ENCODE data around the gene UBE3C.

The UBE3C gene

DNA sequence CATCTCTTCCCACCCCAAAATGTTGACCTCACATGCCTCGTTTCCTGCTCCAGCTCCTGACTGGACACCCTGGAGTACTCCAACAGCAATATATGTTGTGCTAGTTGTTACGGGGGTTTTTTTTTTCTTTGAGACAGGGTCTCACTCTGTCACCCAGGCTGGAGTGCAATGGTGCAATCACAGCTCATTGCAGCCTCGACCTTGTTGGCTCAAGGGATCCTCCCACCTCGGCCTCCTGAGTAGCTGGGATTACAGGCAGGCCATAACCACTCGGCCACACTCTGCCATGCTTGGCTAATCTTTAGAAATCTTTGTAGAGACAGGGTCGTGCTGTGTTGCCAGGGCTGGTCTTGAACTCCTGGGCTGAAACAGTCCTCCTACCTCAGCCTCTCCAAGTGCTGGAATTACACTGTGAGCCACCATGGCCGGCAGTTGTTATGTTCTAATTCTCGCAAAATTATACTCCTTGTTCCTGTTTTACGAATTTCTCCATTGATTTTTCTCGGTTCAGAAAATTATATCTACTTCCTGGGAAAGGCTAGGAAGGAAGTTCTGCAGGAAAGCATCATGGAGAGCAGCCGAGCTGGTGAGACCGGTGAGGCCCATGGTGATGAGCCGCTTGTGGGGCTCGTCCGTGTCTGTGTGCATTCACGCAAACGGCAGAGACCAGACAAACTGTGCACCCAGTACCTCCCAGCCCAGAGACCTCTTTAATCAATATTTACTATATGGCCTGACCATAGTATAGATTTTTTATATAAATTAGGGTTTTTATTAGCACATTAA lies 145.7 kb downstream of the UBE3C start:
- no peak overlapping the region for H3K4me3 Mint-ChIP-seq
- no peaks in the 10 kb centered on the region for H3K36me3 Mint-ChIP-seq
- no peaks in the 10 kb centered on the region for H3K27me3 Mint-ChIP-seq
- no peaks in the 10 kb centered on the region for H3K4me1 Mint-ChIP-seq (ENCODE audit: low read depth)
- H3K27ac Mint-ChIP-seq, result no peak overlapping the region
- H3K9me3 Mint-ChIP-seq (ENCODE audit: low read depth), result no peaks in the 10 kb centered on the region

- H3K27ac Mint-ChIP-seq, result no peak overlapping the region
- H3K4me1 Mint-ChIP-seq (ENCODE audit: low read depth), result no peaks in the 10 kb centered on the region
- H3K27me3 Mint-ChIP-seq, result no peaks in the 10 kb centered on the region
- H3K4me3 Mint-ChIP-seq, result no peak overlapping the region
- no peaks in the 10 kb centered on the region for H3K9me3 Mint-ChIP-seq (ENCODE audit: low read depth)
- H3K36me3 Mint-ChIP-seq, result no peaks in the 10 kb centered on the region
These were observed 152.8 kb downstream of the UBE3C start for GRCh38 chr7:157291404-157292080.

- Mint-ChIP-seq H3K4me1 (ENCODE audit: low read depth) (no peaks in the 10 kb centered on the region), H3K9me3 (ENCODE audit: low read depth) (no peaks in the 10 kb centered on the region), H3K36me3 (no peaks in the 10 kb centered on the region), H3K27me3 (no peaks in the 10 kb centered on the region), H3K4me3 (no peak overlapping the region), H3K27ac (no peak overlapping the region)
These were observed 153.5 kb downstream of the UBE3C start for GRCh38 chr7:157292258-157292657.

DNA sequence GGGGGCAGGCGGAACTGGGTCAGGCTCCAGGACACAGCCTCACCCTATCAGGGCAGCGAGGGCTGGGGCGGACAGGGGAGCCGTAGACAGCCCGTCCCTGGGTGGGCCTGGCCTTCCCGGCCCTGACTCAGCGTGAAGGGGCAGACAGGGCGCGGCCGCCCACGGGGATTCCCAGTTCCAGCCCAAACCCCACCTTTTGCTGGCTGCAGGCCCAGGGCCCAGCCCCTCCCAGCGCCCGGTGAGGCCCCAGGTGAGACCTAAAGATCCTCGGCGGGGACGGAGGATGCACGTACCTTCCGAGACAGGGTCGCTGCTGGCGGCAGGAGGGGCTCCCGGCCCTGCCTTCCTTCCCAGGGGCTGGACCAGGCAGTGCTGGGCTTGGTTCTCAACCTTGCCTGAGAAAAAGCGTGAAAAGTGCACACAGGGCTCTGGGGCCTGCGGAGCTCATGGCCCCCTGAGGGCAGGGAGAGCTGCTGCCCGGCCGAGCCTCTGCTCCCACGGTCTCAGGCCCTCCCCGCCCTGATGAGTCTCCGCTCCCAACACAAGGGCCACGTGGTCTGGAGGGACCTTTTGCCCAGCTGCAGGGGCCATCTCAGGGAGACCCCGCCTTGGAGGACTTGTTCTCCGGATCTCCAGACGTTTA lies 154.2 kb downstream of the UBE3C start:
- no peaks in the 10 kb centered on the region for H3K36me3 Mint-ChIP-seq
- no peak overlapping the region for H3K27ac Mint-ChIP-seq
- H3K27me3 Mint-ChIP-seq, result no peaks in the 10 kb centered on the region
- H3K4me1 Mint-ChIP-seq (ENCODE audit: low read depth), result no peaks in the 10 kb centered on the region
- no peak overlapping the region for H3K4me3 Mint-ChIP-seq
- no peaks in the 10 kb centered on the region for H3K9me3 Mint-ChIP-seq (ENCODE audit: low read depth)

- Mint-ChIP-seq H3K36me3 (no peaks in the 10 kb centered on the region), H3K9me3 (ENCODE audit: low read depth) (no peaks in the 10 kb centered on the region), H3K4me1 (ENCODE audit: low read depth) (no peaks in the 10 kb centered on the region), H3K27me3 (no peaks in the 10 kb centered on the region), H3K4me3 (no peak overlapping the region), H3K27ac (no peak overlapping the region)
These were observed 154.7 kb downstream of the UBE3C start for GRCh38 chr7:157293413-157293788.

GRCh38 chr7:157294773-157295172 lies 156.0 kb downstream of the UBE3C start:
- peaks cover 7% of the 10 kb centered on the region for H3K4me1 Mint-ChIP-seq (ENCODE audit: low read depth)
- no peaks in the 10 kb centered on the region for H3K9me3 Mint-ChIP-seq (ENCODE audit: low read depth)
- H3K36me3 Mint-ChIP-seq, result no peaks in the 10 kb centered on the region
- no peak overlapping the region for H3K4me3 Mint-ChIP-seq
- no peaks in the 10 kb centered on the region for H3K27me3 Mint-ChIP-seq
- H3K27ac Mint-ChIP-seq, result no peak overlapping the region

GRCh38 chr7:157295338-157295737 lies 156.6 kb downstream of the UBE3C start:
- Mint-ChIP-seq H3K9me3 (ENCODE audit: low read depth) (no peaks in the 10 kb centered on the region), H3K4me1 (ENCODE audit: low read depth) (peaks cover 7% of the 10 kb centered on the region), H3K4me3 (no peak overlapping the region), H3K27me3 (no peaks in the 10 kb centered on the region), H3K36me3 (no peaks in the 10 kb centered on the region), H3K27ac (no peak overlapping the region)

DNA sequence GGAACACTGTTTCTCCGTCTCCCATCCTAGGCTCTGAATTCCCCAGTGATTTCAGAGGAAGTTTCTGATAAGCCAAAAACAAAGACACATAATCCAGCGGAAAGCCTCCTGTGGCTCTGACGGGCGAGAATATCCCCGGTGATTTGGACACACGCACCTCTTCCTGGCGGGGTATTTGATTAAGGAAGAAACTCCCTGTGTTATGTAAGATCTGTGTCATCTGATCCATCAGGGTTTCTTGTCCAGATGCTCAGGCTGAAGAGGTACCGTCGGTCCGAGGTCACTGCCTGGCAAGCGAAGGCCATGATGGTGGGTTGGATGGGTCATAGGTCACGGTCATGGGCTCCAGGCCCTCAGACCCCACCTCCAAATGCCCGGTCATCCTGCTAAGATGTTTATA lies 158.5 kb downstream of the UBE3C start:
- H3K4me1 Mint-ChIP-seq (ENCODE audit: low read depth), result peaks cover 19% of the 10 kb centered on the region
- H3K27me3 Mint-ChIP-seq, result no peaks in the 10 kb centered on the region
- H3K4me3 Mint-ChIP-seq, result no peak overlapping the region
- H3K9me3 Mint-ChIP-seq (ENCODE audit: low read depth), result no peaks in the 10 kb centered on the region
- no peaks in the 10 kb centered on the region for H3K36me3 Mint-ChIP-seq
- no peak overlapping the region for H3K27ac Mint-ChIP-seq

DNA sequence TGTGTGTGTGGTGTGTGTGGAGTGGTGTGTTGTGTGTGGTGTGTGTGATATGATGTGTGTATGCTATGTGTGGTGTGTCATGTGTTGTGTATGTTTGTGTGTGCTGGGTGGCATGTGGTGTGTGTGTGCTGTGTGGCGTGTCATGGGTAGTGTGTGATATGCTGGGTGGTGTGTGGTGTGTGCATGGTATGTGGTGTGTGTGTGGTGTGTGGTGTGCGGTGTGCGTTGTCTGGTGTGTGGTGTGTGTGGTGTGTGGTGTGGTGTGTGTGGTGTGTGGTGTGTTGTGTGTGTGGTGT lies 160.5 kb downstream of the UBE3C start:
- Mint-ChIP-seq H3K27me3 (no peaks in the 10 kb centered on the region), H3K4me1 (ENCODE audit: low read depth) (peaks cover 31% of the 10 kb centered on the region), H3K9me3 (ENCODE audit: low read depth) (no peaks in the 10 kb centered on the region), H3K27ac (peak overlapping the region; percentile 47), H3K36me3 (no peaks in the 10 kb centered on the region), H3K4me3 (no peak overlapping the region)

DNA sequence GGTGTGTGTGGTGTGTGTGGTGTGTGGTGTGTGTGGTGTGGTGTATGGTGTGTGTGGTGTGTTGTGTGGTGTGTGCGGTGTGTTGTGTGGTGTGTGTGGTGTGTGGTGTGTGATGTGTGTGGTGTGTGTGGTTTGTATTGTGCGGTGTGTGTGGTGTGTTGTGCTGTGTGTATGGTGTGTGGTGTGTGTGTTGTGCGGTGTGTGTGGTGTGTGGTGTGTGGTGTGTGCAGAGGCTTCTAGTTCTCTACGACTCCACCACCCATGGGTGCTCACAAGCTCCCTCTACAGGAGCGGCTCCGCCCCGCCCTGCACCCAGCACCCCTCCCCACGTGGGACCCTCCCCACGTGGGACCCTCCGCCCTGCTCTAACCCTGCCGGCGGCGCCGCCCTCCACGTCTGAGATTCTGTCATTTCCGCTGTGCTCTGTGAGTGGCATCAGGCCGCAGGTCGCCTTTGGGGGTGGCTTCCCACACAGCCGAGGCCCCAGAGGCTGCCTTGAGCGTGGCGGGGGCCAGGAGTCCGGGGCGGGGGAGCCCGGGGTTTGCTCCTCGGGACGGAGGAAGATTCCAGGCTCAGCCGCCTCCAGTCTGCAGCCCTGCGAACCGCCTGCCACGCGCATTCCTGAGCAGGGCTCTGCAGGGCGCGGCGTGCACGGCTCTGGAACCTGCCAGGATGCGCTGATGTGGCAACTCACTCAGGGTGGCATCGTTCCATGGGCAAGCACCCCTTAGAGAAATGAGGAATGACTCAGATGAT lies 161.1 kb downstream of the UBE3C start:
- H3K4me3 Mint-ChIP-seq, result no peak overlapping the region
- peaks cover 31% of the 10 kb centered on the region for H3K4me1 Mint-ChIP-seq (ENCODE audit: low read depth)
- no peaks in the 10 kb centered on the region for H3K27me3 Mint-ChIP-seq
- H3K27ac Mint-ChIP-seq, result peak overlapping the region; percentile 47
- H3K9me3 Mint-ChIP-seq (ENCODE audit: low read depth), result no peaks in the 10 kb centered on the region
- no peaks in the 10 kb centered on the region for H3K36me3 Mint-ChIP-seq

DNA sequence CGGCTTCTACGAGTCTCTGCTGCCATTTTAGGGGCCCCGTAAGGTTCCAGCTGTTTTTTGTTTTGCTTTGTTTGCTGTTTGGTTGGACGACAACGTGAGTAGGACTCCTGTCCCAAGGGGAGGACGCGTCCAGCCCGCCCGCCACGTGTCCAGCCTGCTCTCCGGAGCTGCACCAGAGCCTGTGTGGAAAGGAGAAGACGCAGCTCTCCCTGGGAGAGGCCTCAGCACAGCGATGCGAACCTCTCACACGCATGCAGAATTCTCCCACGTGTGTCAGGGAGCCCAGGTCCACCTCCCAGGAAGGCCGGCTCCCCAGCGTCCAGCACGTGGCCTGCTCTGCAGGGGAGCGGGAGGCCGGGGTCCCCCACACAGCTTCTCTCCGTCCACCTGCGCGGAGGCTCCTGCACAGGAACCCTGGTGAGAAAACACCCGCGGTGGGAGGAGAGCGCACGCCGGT lies 161.7 kb downstream of the UBE3C start:
- Mint-ChIP-seq H3K36me3 (no peaks in the 10 kb centered on the region), H3K4me1 (ENCODE audit: low read depth) (peaks cover 31% of the 10 kb centered on the region), H3K27me3 (no peaks in the 10 kb centered on the region), H3K9me3 (ENCODE audit: low read depth) (no peaks in the 10 kb centered on the region), H3K4me3 (no peak overlapping the region), H3K27ac (no peak overlapping the region)

- no peaks in the 10 kb centered on the region for H3K9me3 Mint-ChIP-seq (ENCODE audit: low read depth)
- peak overlapping the region; percentile 80 for H3K4me3 Mint-ChIP-seq
- peaks cover 36% of the 10 kb centered on the region for H3K4me1 Mint-ChIP-seq (ENCODE audit: low read depth)
- no peaks in the 10 kb centered on the region for H3K36me3 Mint-ChIP-seq
- no peaks in the 10 kb centered on the region for H3K27me3 Mint-ChIP-seq
- H3K27ac Mint-ChIP-seq, result peak overlapping the region; percentile 99
These were observed 162.9 kb downstream of the UBE3C start for GRCh38 chr7:157301610-157302120.

DNA sequence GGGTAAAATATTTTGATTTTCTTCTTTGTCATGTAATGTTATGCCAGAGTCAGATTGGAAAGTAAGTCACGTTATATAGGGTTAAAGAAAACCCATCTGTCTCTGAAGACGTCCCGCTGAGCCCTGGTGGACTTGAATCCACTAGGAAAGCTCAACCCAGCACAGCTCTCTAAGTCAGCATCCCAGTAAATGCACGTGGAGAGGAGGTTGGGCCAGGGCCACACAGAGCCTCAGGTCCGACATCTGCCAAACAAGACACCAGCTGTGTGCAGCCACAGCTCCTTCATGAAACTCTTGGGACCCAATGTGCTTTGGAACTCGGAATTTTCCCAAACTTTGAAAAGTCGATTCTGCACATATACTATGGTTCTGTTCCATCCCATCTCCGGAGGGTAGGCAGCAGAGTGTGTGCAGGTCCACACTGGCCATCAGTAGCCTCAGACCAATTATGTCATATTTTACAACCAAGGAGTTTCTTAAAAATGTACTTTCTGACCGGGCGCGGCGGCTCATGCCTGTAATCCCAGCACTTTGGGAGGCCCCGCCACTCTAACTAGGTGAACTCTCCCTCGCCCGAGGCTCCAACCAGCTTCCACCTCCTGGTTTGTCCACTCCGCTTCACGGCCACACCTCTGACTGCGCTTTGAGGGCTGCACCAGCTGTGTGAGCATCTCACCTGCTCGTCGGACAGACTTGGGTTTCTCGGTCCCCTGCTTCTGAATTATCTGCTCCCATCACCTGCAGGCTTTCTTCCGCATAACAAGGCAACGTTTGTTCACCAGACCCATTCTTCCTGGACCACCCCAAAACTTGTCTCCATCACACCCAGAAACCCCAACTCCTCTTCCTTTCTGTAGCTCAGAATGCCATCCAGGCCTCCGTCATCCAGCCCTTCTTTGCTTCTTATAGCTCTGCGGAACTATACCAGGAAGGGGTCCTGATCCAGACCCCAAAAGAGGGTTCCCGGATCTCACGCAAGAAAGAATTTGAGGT lies 168.4 kb downstream of the UBE3C start:
- Mint-ChIP-seq H3K27ac (no peak overlapping the region), H3K36me3 (no peaks in the 10 kb centered on the region), H3K4me3 (no peak overlapping the region), H3K9me3 (ENCODE audit: low read depth) (no peaks in the 10 kb centered on the region), H3K27me3 (no peaks in the 10 kb centered on the region), H3K4me1 (ENCODE audit: low read depth) (peaks cover 18% of the 10 kb centered on the region)
